Endothelial cell of umbilical vein (primary cell): Measurements from ENCODE around the gene ZG16B.

ENCODE experiments used
- CTCF ChIP-seq, 2 donors: IDR thresholded peaks; 1 replicate in 1 of 2; 2 replicates in 1 of 2; pipeline ENCODE4 v1.5.1; 2011; ENCODE audit warnings: low read length in 2 of 2, mild to moderate bottlenecking in 2 of 2, moderate library complexity in 2 of 2, control low read depth in 1 of 2, inconsistent platforms in 1 of 2, low read depth in 1 of 2; ENCODE audit not compliant: insufficient read depth in 1 of 2; ENCODE audit errors: extremely low read depth in 1 of 2
- EZH2 ChIP-seq: IDR thresholded peaks from 2 replicates; pipeline ENCODE4 v1.6.1; 2012; ENCODE audit warnings: borderline replicate concordance, low read depth, mild to moderate bottlenecking, moderate library complexity, low read length, inconsistent platforms; ENCODE audit not compliant: severe bottlenecking
- JUN ChIP-seq: IDR thresholded peaks from 2 replicates; pipeline ENCODE4 v1.6.1; 2011; ENCODE audit warnings: borderline replicate concordance, low read depth; ENCODE audit not compliant: insufficient read length, insufficient read depth
- POLR2A ChIP-seq: IDR thresholded peaks from 2 replicates; pipeline ENCODE4 v1.6.1; 2012; ENCODE audit warnings: low read depth, mild to moderate bottlenecking, control low read depth, low read length
- POLR2AphosphoS5 ChIP-seq: IDR thresholded peaks from 2 replicates; pipeline ENCODE4 v1.6.1; 2012; ENCODE audit warnings: low read depth, mild to moderate bottlenecking, control low read depth, low read length, moderate library complexity; ENCODE audit not compliant: insufficient read depth

- no peak for TF ChIP-seq CTCF (IDR thresholded peaks at IDR 0.05; ENCODE audit: extremely low read depth in 1 of 2, insufficient read depth in 1 of 2, low read depth in 1 of 2, low read length in 2 of 2)
- TF ChIP-seq POLR2A: no peak
- TF ChIP-seq POLR2AphosphoS5: no peak
- no peak for TF ChIP-seq JUN
- TF ChIP-seq EZH2: no peak
These were observed 22.8 kb downstream of the ZG16B start for GRCh38 chr16:2852731-2853507.
